ENCODE measurements around the gene DAGLB. TPM values are rescaled to one million over a fixed set of nuclear protein-coding genes. Genes with fewer than 3 reads are reported as not detected.

DAGLB gene
- total and polyA plus RNA-seq, 2 of the 4 experiments (the other 2 are of a cell fraction), result 23.4 to 33.5 TPM

- no peak overlapping the region for H2AK9ac ChIP-seq (replicated peaks; ENCODE audit: low read depth, low read length, poor library complexity)
- no peak overlapping the region for H3K4me3 ChIP-seq (ENCODE audit: insufficient read depth, low read depth, low read length)
- H3K14ac ChIP-seq (replicated peaks; ENCODE audit: low read depth, low read length), result no peak overlapping the region
- no peaks in the 10 kb centered on the region for H4K20me1 ChIP-seq (ENCODE audit: insufficient read depth, low read length)
- WGBS, 2 experiments (ENCODE audit: extremely low coverage in 2 of 2, insufficient read length in 1 of 2), result 55% methylated on average over 5 of the region's 19 CpGs; no CpG with 5 or more reads in 1 of the 2 experiments
- H3K4me2 ChIP-seq (ENCODE audit: low read depth, low read length), result no peak overlapping the region
- H3K9me3 ChIP-seq (ENCODE audit: control insufficient read depth, insufficient read depth, low read length), result no peaks in the 10 kb centered on the region
- H2AK5ac ChIP-seq (ENCODE audit: low read depth, low read length), result no peak overlapping the region
- TF ChIP-seq ELK1 (IDR thresholded peaks at IDR 0.05; ENCODE audit: borderline replicate concordance, low read depth, low read length), result no peak
- no peak for TF ChIP-seq MAFK (IDR thresholded peaks at IDR 0.05; ENCODE audit: low read depth, low read length)
- TF ChIP-seq BHLHE40 (IDR thresholded peaks at IDR 0.05; ENCODE audit: low read depth, low read length), result no peak
- TF ChIP-seq RAD21 (IDR thresholded peaks at IDR 0.05; ENCODE audit: low read length), result no peak
- TF ChIP-seq MAZ (IDR thresholded peaks at IDR 0.05; ENCODE audit: borderline replicate concordance, low read depth, low read length), result no peak
- TF ChIP-seq RCOR1 (IDR thresholded peaks at IDR 0.05; ENCODE audit: insufficient replicate concordance, low read length), result no peak
- no peak for TF ChIP-seq CTCF (conservative IDR thresholded peaks at IDR 0.05; ENCODE audit: low read depth, low read length)
- no peak for TF ChIP-seq MXI1 (IDR thresholded peaks at IDR 0.05; ENCODE audit: borderline replicate concordance, low read depth, low read length)
- H3K4me1 ChIP-seq (ENCODE audit: control insufficient read depth, insufficient read depth, low read length), result no peaks in the 10 kb centered on the region
- H3K36me3 ChIP-seq (ENCODE audit: control insufficient read depth, insufficient read depth, low read length), result no peaks in the 10 kb centered on the region
- no peak overlapping the region for H2BK20ac ChIP-seq (ENCODE audit: low read depth, low read length)
- no peak overlapping the region for H4K91ac ChIP-seq (ENCODE audit: insufficient read depth, low read depth, low read length)
- no peak overlapping the region for H2BK15ac ChIP-seq (ENCODE audit: low read depth, low read length)
- BruUV-seq (replicated peaks), result no TSS peak
- no peak overlapping the region for H2BK5ac ChIP-seq (ENCODE audit: low read depth, low read length, poor library complexity, severe bottlenecking)
- H3K4ac ChIP-seq (ENCODE audit: low read depth, low read length), result no peak overlapping the region
- no peaks in the 10 kb centered on the region for H3K79me1 ChIP-seq (ENCODE audit: low read depth in 1 of 2, low read length in 2 of 2)
- no peak overlapping the region for H4K8ac ChIP-seq (ENCODE audit: low read depth in 2 of 2, low read length in 2 of 2)
- CTCF ChIA-PET, result interaction anchor here (0.5 kb wide), 1 partner anchor 944 kb away, joined by 3 read pairs; no protein-coding TSS in a partner anchor
- no peak overlapping the region for H3K56ac ChIP-seq (ENCODE audit: extremely low read depth, insufficient read depth, low read length)
- H3K27ac ChIP-seq (ENCODE audit: insufficient read depth, low read length), result no peak overlapping the region
- H3K27me3 ChIP-seq (ENCODE audit: control insufficient read depth, insufficient read depth, low read length), result peaks cover 10% of the 10 kb centered on the region
- H2AFZ ChIP-seq (replicated peaks; ENCODE audit: low read length, poor library complexity), result no peak overlapping the region
- dilution Hi-C loops (cut with HindIII; ENCODE audit: low sequenced_read_pairs, unreplicated experiment) (no loop called here), in situ Hi-C loops (cut with MboI; ENCODE audit: low sequenced_read_pairs) (no loop called here), intact Hi-C loops (cut with micrococcal nuclease) (no loop called here)
- no peak overlapping the region for H3K23ac ChIP-seq (ENCODE audit: low read depth, low read length)
- POLR2A ChIA-PET (ENCODE audit: unreplicated experiment), result no interaction called here
- ATAC-seq (ENCODE audit: low read depth) (no peak), DNase-seq (no peak)
- no peak overlapping the region for H3K9ac ChIP-seq (ENCODE audit: low read depth, low read length)
- no peak overlapping the region for H4K5ac ChIP-seq (ENCODE audit: low read depth, low read length)
- no peak overlapping the region for H3K18ac ChIP-seq (ENCODE audit: low read depth, low read length)
- H3K9me1 ChIP-seq (ENCODE audit: insufficient read depth, low read length), result no peaks in the 10 kb centered on the region
- no peak overlapping the region for H2BK120ac ChIP-seq (ENCODE audit: low read depth, low read length)
Measured at GRCh38 chr7:6496842-6497636, 49.3 kb upstream of the DAGLB start.

Measured in IMR-90 (cell line).